Measurements from ENCODE around the gene ALKAL2. TPM values are rescaled to one million over a fixed set of nuclear protein-coding genes. Genes with fewer than 3 reads are reported as not detected.

The ALKAL2 gene
- total RNA-seq, 1 donor from 2014 or later, result 1.5 TPM

GRCh38 chr2:273333-273732 is 14.6 kb downstream of the ALKAL2 start:
- Mint-ChIP-seq H3K4me3 (ENCODE audit: unreplicated experiment) (no peak overlapping the region), H3K27me3 (ENCODE audit: low read depth, unreplicated experiment) (no peaks in the 10 kb centered on the region), H3K9me3 (ENCODE audit: unreplicated experiment) (no peaks in the 10 kb centered on the region), H3K4me1 (ENCODE audit: low read depth, unreplicated experiment) (peaks cover 6% of the 10 kb centered on the region), H3K36me3 (ENCODE audit: low read depth, unreplicated experiment) (peaks cover 8% of the 10 kb centered on the region), H3K27ac (ENCODE audit: unreplicated experiment) (no peak overlapping the region)
- H3K9me3 ChIP-seq (ENCODE audit: insufficient read depth, low read depth, low read length), result no peaks in the 10 kb centered on the region
- H3K27ac ChIP-seq (ENCODE audit: low read depth, low read length), result no peak overlapping the region
- H2AFZ ChIP-seq (ENCODE audit: low read depth, low read length), result no peak overlapping the region
- H3K4me1 ChIP-seq (ENCODE audit: insufficient read depth, low read length), result no peaks in the 10 kb centered on the region
- peaks cover 31% of the 10 kb centered on the region for H3K36me3 ChIP-seq (ENCODE audit: insufficient read depth, low read length)
- DNase-seq (ENCODE audit: low read depth), result no peak
- peaks cover 86% of the 10 kb centered on the region for H3K79me2 ChIP-seq (ENCODE audit: insufficient read depth, low read length)
- H3K4me3 ChIP-seq (ENCODE audit: insufficient read depth, low read depth, low read length), result no peak overlapping the region
- no peak overlapping the region for H3K9ac ChIP-seq (ENCODE audit: low read length)
- no peak for TF ChIP-seq CTCF (IDR thresholded peaks at IDR 0.05; ENCODE audit: insufficient read depth, low read depth, low read length)
- no peak for TF ChIP-seq EZH2 (IDR thresholded peaks at IDR 0.05; ENCODE audit: insufficient read depth, low read length)
- peaks cover 84% of the 10 kb centered on the region for H4K20me1 ChIP-seq (ENCODE audit: insufficient read depth, low read length)
- no peaks in the 10 kb centered on the region for H3K27me3 ChIP-seq (ENCODE audit: insufficient read depth, low read length)
- H3K4me2 ChIP-seq (ENCODE audit: low read length), result no peak overlapping the region
- FAIRE-seq, result no peak

DNA sequence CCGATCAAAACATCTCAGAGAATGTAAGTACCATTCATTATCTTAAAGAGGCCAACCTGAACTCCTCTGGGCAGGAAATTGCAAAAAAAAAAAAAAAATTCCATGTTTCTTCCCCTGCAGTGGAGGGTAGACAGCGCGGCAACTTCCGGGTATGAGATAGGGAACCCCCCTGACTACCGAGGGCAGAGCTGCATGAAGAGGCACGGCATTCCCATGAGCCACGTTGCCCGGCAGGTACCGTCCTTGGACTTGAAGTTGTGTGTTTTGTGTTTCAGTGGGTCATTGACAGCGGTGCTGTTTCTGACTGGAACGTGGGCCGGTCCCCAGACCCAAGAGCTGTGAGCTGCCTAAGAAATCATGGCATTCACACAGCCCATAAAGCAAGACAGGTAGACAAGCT is 16.0 kb downstream of the ALKAL2 start:
- Histone ChIP-seq H3K4me1 (ENCODE audit: insufficient read depth, low read length) (no peaks in the 10 kb centered on the region), H3K27ac (ENCODE audit: low read depth, low read length) (no peak overlapping the region), H3K9me3 (ENCODE audit: insufficient read depth, low read depth, low read length) (no peaks in the 10 kb centered on the region), H3K79me2 (ENCODE audit: insufficient read depth, low read length) (peaks cover 98% of the 10 kb centered on the region), H3K4me3 (ENCODE audit: insufficient read depth, low read depth, low read length) (no peak overlapping the region), H3K9ac (ENCODE audit: low read length) (no peak overlapping the region), H3K4me2 (ENCODE audit: low read length) (no peak overlapping the region), H3K27me3 (ENCODE audit: insufficient read depth, low read length) (no peaks in the 10 kb centered on the region), H2AFZ (ENCODE audit: low read depth, low read length) (no peak overlapping the region), H3K36me3 (ENCODE audit: insufficient read depth, low read length) (peaks cover 17% of the 10 kb centered on the region), H4K20me1 (ENCODE audit: insufficient read depth, low read length) (peaks cover 88% of the 10 kb centered on the region)
- no peak for TF ChIP-seq CTCF (IDR thresholded peaks at IDR 0.05; ENCODE audit: insufficient read depth, low read depth, low read length)
- no peak for TF ChIP-seq EZH2 (IDR thresholded peaks at IDR 0.05; ENCODE audit: insufficient read depth, low read length)
- H3K36me3 Mint-ChIP-seq (ENCODE audit: low read depth, unreplicated experiment), result peaks cover 3% of the 10 kb centered on the region
- DNase-seq (ENCODE audit: low read depth), result no peak
- no peak for FAIRE-seq
- H3K9me3 Mint-ChIP-seq (ENCODE audit: unreplicated experiment), result no peaks in the 10 kb centered on the region
- no peak overlapping the region for H3K4me3 Mint-ChIP-seq (ENCODE audit: unreplicated experiment)
- peaks cover 6% of the 10 kb centered on the region for H3K4me1 Mint-ChIP-seq (ENCODE audit: low read depth, unreplicated experiment)
- no peak overlapping the region for H3K27ac Mint-ChIP-seq (ENCODE audit: unreplicated experiment)
- no peaks in the 10 kb centered on the region for H3K27me3 Mint-ChIP-seq (ENCODE audit: low read depth, unreplicated experiment)

GRCh38 chr2:270861-271260 is 17.0 kb downstream of the ALKAL2 start:
- Histone ChIP-seq H3K27ac (ENCODE audit: low read depth, low read length) (no peak overlapping the region), H3K9ac (ENCODE audit: low read length) (no peak overlapping the region), H3K36me3 (ENCODE audit: insufficient read depth, low read length) (peaks cover 13% of the 10 kb centered on the region), H4K20me1 (ENCODE audit: insufficient read depth, low read length) (peaks cover 87% of the 10 kb centered on the region), H3K27me3 (ENCODE audit: insufficient read depth, low read length) (no peaks in the 10 kb centered on the region), H3K9me3 (ENCODE audit: insufficient read depth, low read depth, low read length) (no peaks in the 10 kb centered on the region), H3K4me1 (ENCODE audit: insufficient read depth, low read length) (peaks cover under 1% of the 10 kb centered on the region), H3K79me2 (ENCODE audit: insufficient read depth, low read length) (peaks cover 100% of the 10 kb centered on the region), H2AFZ (ENCODE audit: low read depth, low read length) (no peak overlapping the region), H3K4me2 (ENCODE audit: low read length) (no peak overlapping the region), H3K4me3 (ENCODE audit: insufficient read depth, low read depth, low read length) (no peak overlapping the region)
- Mint-ChIP-seq H3K27me3 (ENCODE audit: low read depth, unreplicated experiment) (no peaks in the 10 kb centered on the region), H3K4me3 (ENCODE audit: unreplicated experiment) (no peak overlapping the region), H3K36me3 (ENCODE audit: low read depth, unreplicated experiment) (peaks cover 2% of the 10 kb centered on the region), H3K27ac (ENCODE audit: unreplicated experiment) (no peak overlapping the region), H3K4me1 (ENCODE audit: low read depth, unreplicated experiment) (peaks cover 16% of the 10 kb centered on the region), H3K9me3 (ENCODE audit: unreplicated experiment) (no peaks in the 10 kb centered on the region)
- DNase-seq (ENCODE audit: low read depth) (no peak), FAIRE-seq (no peak)
- TF ChIP-seq EZH2 (IDR thresholded peaks at IDR 0.05; ENCODE audit: insufficient read depth, low read length) (no peak), CTCF (IDR thresholded peaks at IDR 0.05; ENCODE audit: insufficient read depth, low read depth, low read length) (no peak)

All from astrocyte (in vitro differentiated cells and primary cell).